ENCODE data around the gene ATP13A2. TPM values are rescaled to one million over a fixed set of nuclear protein-coding genes. Genes with fewer than 3 reads are reported as not detected.

Gene ATP13A2
- total and polyA plus RNA-seq, 2 experiments from 2014 or later: 29.6 to 32.4 TPM

DNA sequence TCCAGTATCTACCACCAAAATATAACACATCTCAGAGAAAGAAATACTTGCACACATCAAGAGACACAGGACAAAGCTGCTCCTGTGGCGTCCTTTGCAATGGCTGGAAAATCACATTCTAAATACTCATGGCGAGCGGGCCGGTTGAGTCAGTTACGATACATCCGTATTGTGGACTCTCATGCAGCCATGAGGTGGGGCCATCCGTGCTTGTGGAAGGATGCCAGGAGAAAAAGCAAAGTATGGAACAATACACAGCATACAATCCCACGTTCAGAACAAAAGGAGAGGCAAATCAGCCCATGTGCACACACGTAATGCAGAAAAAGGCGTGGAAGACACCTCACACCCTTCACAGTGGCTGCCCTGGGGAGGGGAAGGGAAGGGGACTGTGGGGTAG, 13.1 kb downstream of the ATP13A2 start:
- H3K27ac ChIP-seq: no peak overlapping the region
- H3K36me3 ChIP-seq (ENCODE audit: low read depth): peaks cover 7% of the 10 kb centered on the region; the same call in 1 of the 2 replicates
- no peaks in the 10 kb centered on the region for H3K9me3 ChIP-seq (ENCODE audit: low read depth)
- no peak overlapping the region for H3K4me3 ChIP-seq
- H3K4me1 ChIP-seq (ENCODE audit: insufficient read depth): peaks cover 4% of the 10 kb centered on the region
- DNase-seq: no peak
- no peak overlapping the region for H2AFZ ChIP-seq
- no peaks in the 10 kb centered on the region for H4K20me1 ChIP-seq (ENCODE audit: insufficient read depth)
- no peaks in the 10 kb centered on the region for H3K27me3 ChIP-seq (replicated peaks; ENCODE audit: insufficient read depth)
- no peak overlapping the region for H3K9ac ChIP-seq
- no peaks in the 10 kb centered on the region for H3K9me2 ChIP-seq (ENCODE audit: insufficient read depth)
- WGBS, 2 experiments (ENCODE audit: low coverage in 1 of 2, low lambda C conversion rate in 2 of 2, missing lambda C conversion rate in 2 of 2): 79 to 81% methylated on average over 10 of the region's 10 CpGs
- H3F3A ChIP-seq (ENCODE audit: insufficient read depth): peaks cover 9% of the 10 kb centered on the region; the same call in 1 of the 2 replicates
- TF ChIP-seq EZH2phosphoT487 (IDR thresholded peaks at IDR 0.05; ENCODE audit: insufficient read depth, low read depth) (no peak), EZH2 (IDR thresholded peaks at IDR 0.05; ENCODE audit: insufficient read depth, poor library complexity, severe bottlenecking) (no peak)
- H3K79me2 ChIP-seq (ENCODE audit: insufficient read depth): no peaks in the 10 kb centered on the region
- H3K4me2 ChIP-seq (ENCODE audit: unreplicated experiment): no peak overlapping the region
- in situ Hi-C loops (cut with MboI): no loop called here

- Histone ChIP-seq H4K20me1 (ENCODE audit: insufficient read depth) (no peaks in the 10 kb centered on the region), H3K4me3 (no peak overlapping the region), H3K27me3 (replicated peaks; ENCODE audit: insufficient read depth) (no peaks in the 10 kb centered on the region), H3K36me3 (ENCODE audit: low read depth) (peaks cover 7% of the 10 kb centered on the region; the same call in 1 of the 2 replicates), H3F3A (ENCODE audit: insufficient read depth) (no peaks in the 10 kb centered on the region), H3K9me2 (ENCODE audit: insufficient read depth) (no peaks in the 10 kb centered on the region), H2AFZ (no peak overlapping the region), H3K9me3 (ENCODE audit: low read depth) (no peaks in the 10 kb centered on the region), H3K27ac (no peak overlapping the region), H3K79me2 (ENCODE audit: insufficient read depth) (no peaks in the 10 kb centered on the region), H3K4me1 (ENCODE audit: insufficient read depth) (no peaks in the 10 kb centered on the region), H3K4me2 (ENCODE audit: unreplicated experiment) (no peak overlapping the region), H3K9ac (no peak overlapping the region)
- no peak for DNase-seq
- no peak for TF ChIP-seq EZH2 (IDR thresholded peaks at IDR 0.05; ENCODE audit: insufficient read depth, poor library complexity, severe bottlenecking)
- TF ChIP-seq EZH2phosphoT487 (IDR thresholded peaks at IDR 0.05; ENCODE audit: insufficient read depth, low read depth): no peak
- in situ Hi-C loops (cut with MboI): no loop called here
- 94 to 96% methylated on average over 14 of the region's 14 CpGs for WGBS, 2 experiments (ENCODE audit: low coverage in 1 of 2, low lambda C conversion rate in 2 of 2, missing lambda C conversion rate in 2 of 2)
These were observed 14.9 kb downstream of the ATP13A2 start for GRCh38 chr1:16996845-16997244.

GRCh38 chr1:16993521-16994038, 18.1 kb downstream of the ATP13A2 start:
- H2AFZ ChIP-seq: no peak overlapping the region
- H3K4me1 ChIP-seq (ENCODE audit: insufficient read depth): no peaks in the 10 kb centered on the region
- peaks cover 6% of the 10 kb centered on the region; the same call in 1 of the 2 replicates for H3K36me3 ChIP-seq (ENCODE audit: low read depth)
- no peaks in the 10 kb centered on the region for H3K79me2 ChIP-seq (ENCODE audit: insufficient read depth)
- H3K9ac ChIP-seq: no peak overlapping the region
- H3K4me2 ChIP-seq (ENCODE audit: unreplicated experiment): no peak overlapping the region
- H3K4me3 ChIP-seq: no peak overlapping the region
- H3K27ac ChIP-seq: no peak overlapping the region
- no peaks in the 10 kb centered on the region for H4K20me1 ChIP-seq (ENCODE audit: insufficient read depth)
- H3K9me2 ChIP-seq (ENCODE audit: insufficient read depth): no peaks in the 10 kb centered on the region
- in situ Hi-C loops (cut with MboI): no loop called here
- H3F3A ChIP-seq (ENCODE audit: insufficient read depth): no peaks in the 10 kb centered on the region
- TF ChIP-seq EZH2 (IDR thresholded peaks at IDR 0.05; ENCODE audit: insufficient read depth, poor library complexity, severe bottlenecking): no peak
- no peak for TF ChIP-seq EZH2phosphoT487 (IDR thresholded peaks at IDR 0.05; ENCODE audit: insufficient read depth, low read depth)
- no peaks in the 10 kb centered on the region for H3K27me3 ChIP-seq (replicated peaks; ENCODE audit: insufficient read depth)
- DNase-seq: no peak
- WGBS, 2 experiments (ENCODE audit: low coverage in 1 of 2, low lambda C conversion rate in 2 of 2, missing lambda C conversion rate in 2 of 2): 97 to 99% methylated on average over 14 to 15 of the region's 15 CpGs
- H3K9me3 ChIP-seq (ENCODE audit: low read depth): no peaks in the 10 kb centered on the region

- Histone ChIP-seq H4K20me1 (ENCODE audit: insufficient read depth) (no peaks in the 10 kb centered on the region), H3F3A (ENCODE audit: insufficient read depth) (no peaks in the 10 kb centered on the region), H3K4me3 (no peak overlapping the region), H3K9ac (no peak overlapping the region), H3K9me2 (ENCODE audit: insufficient read depth) (no peaks in the 10 kb centered on the region), H3K4me1 (ENCODE audit: insufficient read depth) (no peaks in the 10 kb centered on the region), H3K27ac (no peak overlapping the region), H3K27me3 (replicated peaks; ENCODE audit: insufficient read depth) (no peaks in the 10 kb centered on the region), H3K4me2 (ENCODE audit: unreplicated experiment) (no peak overlapping the region), H2AFZ (no peak overlapping the region), H3K9me3 (ENCODE audit: low read depth) (no peaks in the 10 kb centered on the region), H3K36me3 (ENCODE audit: low read depth) (no peaks in the 10 kb centered on the region), H3K79me2 (ENCODE audit: insufficient read depth) (no peaks in the 10 kb centered on the region)
- 91 to 94% methylated on average over 9 of the region's 9 CpGs for WGBS, 2 experiments (ENCODE audit: low coverage in 1 of 2, low lambda C conversion rate in 2 of 2, missing lambda C conversion rate in 2 of 2)
- no peak for DNase-seq
- no peak for TF ChIP-seq EZH2 (IDR thresholded peaks at IDR 0.05; ENCODE audit: insufficient read depth, poor library complexity, severe bottlenecking)
- in situ Hi-C loops (cut with MboI): no loop called here
These were observed 19.1 kb downstream of the ATP13A2 start for GRCh38 chr1:16992675-16993074.

DNA sequence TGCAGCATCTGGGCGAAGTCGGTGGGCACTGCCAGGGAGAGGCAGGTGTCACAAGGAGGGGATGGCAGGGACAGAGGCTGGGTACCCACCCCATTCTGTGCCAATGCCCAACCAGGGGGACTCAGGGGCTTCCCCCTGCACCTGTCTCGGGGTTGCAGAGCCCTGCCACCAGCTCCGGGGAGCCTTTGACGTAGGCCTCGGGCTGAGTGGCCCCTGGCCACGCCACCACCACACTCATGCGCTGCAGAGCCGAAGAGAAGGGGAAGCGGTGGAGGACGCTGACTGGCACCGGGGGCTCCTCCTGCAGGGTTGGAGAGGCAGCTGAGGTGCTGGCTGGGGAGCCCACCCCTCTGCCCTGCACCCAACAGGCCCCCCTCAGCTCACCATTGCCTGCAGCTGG, 19.6 kb downstream of the ATP13A2 start:
- no peak for DNase-seq
- Histone ChIP-seq H3K27ac (no peak overlapping the region), H2AFZ (no peak overlapping the region), H3K4me1 (ENCODE audit: insufficient read depth) (no peaks in the 10 kb centered on the region), H3K4me2 (ENCODE audit: unreplicated experiment) (no peak overlapping the region), H3F3A (ENCODE audit: insufficient read depth) (no peaks in the 10 kb centered on the region), H3K4me3 (no peak overlapping the region), H3K79me2 (ENCODE audit: insufficient read depth) (no peaks in the 10 kb centered on the region), H3K9me3 (ENCODE audit: low read depth) (no peaks in the 10 kb centered on the region), H3K27me3 (replicated peaks; ENCODE audit: insufficient read depth) (no peaks in the 10 kb centered on the region), H3K36me3 (ENCODE audit: low read depth) (no peaks in the 10 kb centered on the region), H3K9me2 (ENCODE audit: insufficient read depth) (no peaks in the 10 kb centered on the region), H4K20me1 (ENCODE audit: insufficient read depth) (no peaks in the 10 kb centered on the region), H3K9ac (no peak overlapping the region)
- 95 to 98% methylated on average over 11 to 12 of the region's 12 CpGs for WGBS, 2 experiments (ENCODE audit: low coverage in 1 of 2, low lambda C conversion rate in 2 of 2, missing lambda C conversion rate in 2 of 2)
- in situ Hi-C loops (cut with MboI): no loop called here
- no peak for TF ChIP-seq EZH2 (IDR thresholded peaks at IDR 0.05; ENCODE audit: insufficient read depth, poor library complexity, severe bottlenecking)
- no peak for TF ChIP-seq EZH2phosphoT487 (IDR thresholded peaks at IDR 0.05; ENCODE audit: insufficient read depth, low read depth)
